Body of pancreas (tissue), 4 donors: ENCODE data around the gene ZNF484.
"Not testable (repeated sequence)": the region's sequence is repeated elsewhere in the genome, so short reads cannot be mapped to it uniquely, and the experiment has no call there.

Experiments
- CTCF ChIP-seq, 7 experiments: fragments of 450-650 bp in 4 of 7; fragments of 200-600 bp in 3 of 7; sonication (generic) in 3 of 7; IDR thresholded peaks; one replicate each; pipeline ENCODE4 v1.5.1; 2016 to 2019; ENCODE audit warnings: antibody characterized with exemption in 7 of 7
- POLR2A ChIP-seq, 3 donors: fragments of 450-650 bp; IDR thresholded peaks; one replicate each; pipeline ENCODE4 v1.6.1; 2016; ENCODE audit warnings: antibody characterized with exemption in 3 of 3, mild to moderate bottlenecking in 2 of 3

- not testable (repeated sequence) for TF ChIP-seq CTCF, POLR2A (IDR thresholded peaks at IDR 0.05)
Observed at GRCh38 chr9:92866600-92866999, 11.2 kb downstream of the ZNF484 start.
